Kidney (tissue), 14 donors: ENCODE measurements around the gene HECW1. TPM values are rescaled to one million over a fixed set of nuclear protein-coding genes. Genes with fewer than 3 reads are reported as not detected.

Experiments
- DNase-seq, 5 donors: peaks; one replicate each; pipeline ENCODE4 v3.0.0-alpha.2; 2013 to 2020
- FAIRE-seq: peaks from 2 replicates; lab custom pipeline; 2012; peaks lifted over from hg19 to GRCh38; lab: Jason Lieb, UNC
- H3K27ac ChIP-seq, 2 donors: one replicate each; pipeline ENCODE4 v1.7.0; 2013; ENCODE audit warnings: low read depth in 2 of 2, low read length in 2 of 2, inconsistent platforms in 1 of 2
- H3K27me3 ChIP-seq: one replicate; pipeline ENCODE4 v1.7.1; 2013; ENCODE audit warnings: low read length, inconsistent platforms; ENCODE audit not compliant: control insufficient read depth, insufficient read depth
- H3K36me3 ChIP-seq, 3 donors: one replicate each; pipeline versions ENCODE4 v1.7.0 to v1.7.1; 2013; ENCODE audit warnings: low read length in 3 of 3, control low read depth in 1 of 3, inconsistent platforms in 1 of 3; ENCODE audit not compliant: insufficient read depth in 3 of 3, control insufficient read depth in 2 of 3
- H3K4me1 ChIP-seq, 3 donors: one replicate each; pipeline versions ENCODE4 v1.7.0 to v1.7.1; 2013; ENCODE audit warnings: low read length in 3 of 3, inconsistent platforms in 1 of 3, low read depth in 1 of 3; ENCODE audit not compliant: control insufficient read depth in 2 of 3, insufficient read depth in 2 of 3
- H3K4me3 ChIP-seq, 3 donors: one replicate each; pipeline versions ENCODE4 v1.7.0 to v1.8.1; 2013; ENCODE audit warnings: low read length in 3 of 3, control low read depth in 1 of 3, inconsistent platforms in 1 of 3
- H3K9ac ChIP-seq, 3 donors: one replicate each; pipeline versions ENCODE4 v1.7.0 to v1.7.1; 2013; ENCODE audit warnings: low read length in 3 of 3, control low read depth in 1 of 3, inconsistent platforms in 1 of 3
- H3K9me3 ChIP-seq, 3 donors: one replicate each; pipeline versions ENCODE4 v1.7.0 to v1.7.1; 2013; ENCODE audit warnings: low read length in 3 of 3, control low read depth in 1 of 3, inconsistent platforms in 1 of 3; ENCODE audit not compliant: control insufficient read depth in 2 of 3, insufficient read depth in 1 of 3
- intact Hi-C: fragments of 100-400 bp; cut with DNase I; formaldehyde crosslinking; loops from one replicate; pipeline ENCODE4 v1.11.1; 2022
- polyA plus RNA-seq: library from polyadenylated mRNA; stranded (reverse); fragments of 350-450 nt; fragmentation: Illumina TruSeq; extraction: RNeasy Lipid Tissue Mini Kit (QIAGEN cat#74804); gene quantifications from one replicate; pipeline ENCODE4 v1.2.3, GENCODE V29; 2014; ENCODE audit warnings: low read depth, low replicate concordance; ENCODE audit not compliant: insufficient read depth
- total RNA-seq: library from RNA; stranded (reverse); fragmentation: NEBNext Ultra II Directional; extraction: Animal tissue kit (Norgen Biotek cat#: 25700); gene quantifications from one replicate; pipeline ENCODE4 v1.2.1, GENCODE V29; 2021
- TF ChIP-seq, protein P1 (sequence below): IDR thresholded peaks from 3 replicates; pipeline ENCODE4 v1.5.1; 2012; ENCODE audit warnings: mild to moderate bottlenecking, moderate library complexity, borderline replicate concordance; ENCODE audit not compliant: insufficient read depth; ENCODE audit errors: extremely low read depth
- donor health status: control.
- donor health status: control.
- donor health status: control.
- donor health status: control.
- donor health status: control.
- donor health status: DM: yes; HTN: yes; CAD: no.
- donor health status: Normal renal cell carcinoma (clear cell type).

The HECW1 gene
- total and polyA plus RNA-seq, 2 donors from 2014 or later: 0.50 to 7.5 TPM

DNA sequence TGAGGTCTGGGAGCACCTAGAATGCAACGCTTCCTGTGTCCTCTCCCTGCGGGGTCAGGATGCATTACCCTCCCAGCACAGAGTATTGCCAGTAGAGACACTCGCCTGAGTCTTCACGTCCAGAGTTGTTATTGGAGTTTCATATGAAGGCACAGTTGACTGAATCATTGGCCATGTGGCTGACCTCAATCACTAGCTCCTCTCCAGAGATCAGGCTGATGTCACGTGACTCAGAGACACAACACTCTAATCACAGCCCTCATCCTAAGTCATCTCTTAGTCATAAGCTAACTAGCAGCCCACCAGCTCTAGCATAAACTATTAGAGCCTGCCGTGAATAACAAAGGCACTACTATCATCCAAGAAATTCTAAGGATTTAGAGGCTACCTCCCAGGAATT lies 107.8 kb downstream of the HECW1 start:
- no peak overlapping the region for H3K9ac ChIP-seq
- intact Hi-C loops: no loop called here
- H3K4me1 ChIP-seq: no peaks in the 10 kb centered on the region
- no peak overlapping the region for H3K4me3 ChIP-seq
- no peak overlapping the region for H3K27ac ChIP-seq
- no peaks in the 10 kb centered on the region for H3K27me3 ChIP-seq
- H3K36me3 ChIP-seq: no peaks in the 10 kb centered on the region
- no peak for FAIRE-seq
- no peak for DNase-seq
- H3K9me3 ChIP-seq: no peaks in the 10 kb centered on the region
- TF ChIP-seq, protein P1, sequence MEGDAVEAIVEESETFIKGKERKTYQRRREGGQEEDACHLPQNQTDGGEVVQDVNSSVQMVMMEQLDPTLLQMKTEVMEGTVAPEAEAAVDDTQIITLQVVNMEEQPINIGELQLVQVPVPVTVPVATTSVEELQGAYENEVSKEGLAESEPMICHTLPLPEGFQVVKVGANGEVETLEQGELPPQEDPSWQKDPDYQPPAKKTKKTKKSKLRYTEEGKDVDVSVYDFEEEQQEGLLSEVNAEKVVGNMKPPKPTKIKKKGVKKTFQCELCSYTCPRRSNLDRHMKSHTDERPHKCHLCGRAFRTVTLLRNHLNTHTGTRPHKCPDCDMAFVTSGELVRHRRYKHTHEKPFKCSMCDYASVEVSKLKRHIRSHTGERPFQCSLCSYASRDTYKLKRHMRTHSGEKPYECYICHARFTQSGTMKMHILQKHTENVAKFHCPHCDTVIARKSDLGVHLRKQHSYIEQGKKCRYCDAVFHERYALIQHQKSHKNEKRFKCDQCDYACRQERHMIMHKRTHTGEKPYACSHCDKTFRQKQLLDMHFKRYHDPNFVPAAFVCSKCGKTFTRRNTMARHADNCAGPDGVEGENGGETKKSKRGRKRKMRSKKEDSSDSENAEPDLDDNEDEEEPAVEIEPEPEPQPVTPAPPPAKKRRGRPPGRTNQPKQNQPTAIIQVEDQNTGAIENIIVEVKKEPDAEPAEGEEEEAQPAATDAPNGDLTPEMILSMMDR: no peak

DNA sequence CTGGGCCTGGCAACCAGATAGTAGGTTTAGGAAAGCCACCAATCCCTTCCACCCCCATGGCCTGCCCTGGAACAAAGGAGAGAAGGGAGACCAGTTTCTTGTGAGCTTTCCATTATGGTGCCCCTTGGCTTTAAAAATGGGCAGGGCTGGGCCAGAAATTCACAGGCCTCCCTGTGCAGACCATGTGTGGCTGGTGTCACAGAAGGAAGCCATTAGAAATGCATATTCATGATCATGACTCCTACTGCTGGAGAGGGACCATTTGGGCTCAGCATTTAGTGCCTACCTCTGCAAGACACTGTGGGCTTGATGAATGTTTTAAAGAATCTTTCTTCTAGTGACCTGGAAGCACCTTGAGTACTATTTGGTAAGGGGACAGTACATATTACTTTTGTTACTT lies 108.3 kb downstream of the HECW1 start:
- TF ChIP-seq, protein P1: no peak
- Histone ChIP-seq H3K27ac (no peak overlapping the region), H3K9me3 (no peaks in the 10 kb centered on the region), H3K4me1 (no peaks in the 10 kb centered on the region), H3K4me3 (no peak overlapping the region), H3K27me3 (no peaks in the 10 kb centered on the region), H3K9ac (no peak overlapping the region), H3K36me3 (no peaks in the 10 kb centered on the region)
- intact Hi-C loops: no loop called here
- DNase-seq (no peak), FAIRE-seq (no peak)

DNA sequence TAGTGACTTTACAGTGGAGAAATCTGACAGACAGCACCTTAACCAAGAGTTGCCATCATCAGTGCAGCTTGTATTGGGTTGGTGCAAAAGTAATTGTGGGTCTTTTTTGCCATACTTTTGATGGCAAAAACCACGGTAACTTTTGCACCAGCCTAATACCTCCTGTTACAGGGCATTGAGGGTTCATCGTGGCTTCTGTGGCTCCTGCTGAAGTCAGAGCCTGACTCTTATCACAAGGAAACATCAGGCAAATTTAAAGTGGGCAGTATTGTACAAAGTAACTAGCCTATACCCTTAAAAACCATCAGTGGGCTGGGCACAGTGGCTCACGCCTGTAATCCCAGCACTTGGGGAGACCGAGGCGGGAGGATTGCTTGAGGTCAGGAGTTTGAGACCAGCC lies 117.4 kb downstream of the HECW1 start:
- H3K4me3 ChIP-seq: no peak overlapping the region
- H3K9ac ChIP-seq: no peak overlapping the region
- FAIRE-seq (no peak), DNase-seq (no peak)
- no peaks in the 10 kb centered on the region for H3K36me3 ChIP-seq
- no peaks in the 10 kb centered on the region for H3K9me3 ChIP-seq
- H3K27ac ChIP-seq: no peak overlapping the region
- no peaks in the 10 kb centered on the region for H3K27me3 ChIP-seq
- no peaks in the 10 kb centered on the region for H3K4me1 ChIP-seq
- intact Hi-C loops: no loop called here
- TF ChIP-seq, protein P1: no peak

DNA sequence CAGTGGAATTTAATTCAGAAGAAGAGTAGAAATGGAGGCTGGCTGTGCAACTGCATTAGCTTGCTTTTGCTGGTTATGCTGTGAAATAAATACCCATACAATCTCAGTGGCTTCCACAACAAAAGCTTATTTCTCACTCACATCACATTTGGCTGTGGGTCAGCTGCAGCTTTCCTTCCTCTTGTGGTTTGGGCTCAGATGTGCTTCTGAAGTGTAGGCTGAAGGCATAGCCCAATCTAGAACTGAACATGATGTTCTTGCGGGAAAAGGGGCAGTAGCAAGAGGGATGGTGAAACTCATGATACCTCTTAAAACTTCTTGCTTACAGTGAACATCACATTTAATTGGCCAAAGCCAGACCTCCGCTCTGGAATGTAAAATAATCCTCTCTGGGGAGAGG lies 119.9 kb downstream of the HECW1 start:
- Histone ChIP-seq H3K4me3 (no peak overlapping the region), H3K27ac (no peak overlapping the region), H3K27me3 (no peaks in the 10 kb centered on the region), H3K36me3 (no peaks in the 10 kb centered on the region), H3K9me3 (no peaks in the 10 kb centered on the region), H3K9ac (no peak overlapping the region), H3K4me1 (no peaks in the 10 kb centered on the region)
- DNase-seq (no peak), FAIRE-seq (no peak)
- intact Hi-C loops: no loop called here
- TF ChIP-seq, protein P1: no peak
